Right lobe of liver (tissue), 6 donors: ENCODE results near the gene CHRD. TPM values are rescaled to one million over a fixed set of nuclear protein-coding genes. Genes with fewer than 3 reads are reported as not detected.

Source experiments
- ATAC-seq, 4 donors: fragments of 200-7000 bp; cut with Tn5 transposase; one replicate each; pipeline ENCODE4 v1.9.1; 2020; ENCODE audit warnings: mild to moderate bottlenecking in 4 of 4, moderate library complexity in 4 of 4
- DNase-seq, 3 donors: peaks; one replicate each; pipeline ENCODE4 v3.0.0-alpha.2; 2020
- H3K27ac ChIP-seq, 3 donors: fragments of 200-600 bp; one replicate each; pipeline ENCODE4 v1.8.0; 2022
- H3K27me3 ChIP-seq, 2 donors: fragments of 200-600 bp; one replicate each; pipeline ENCODE4 v1.8.0; 2022
- H3K36me3 ChIP-seq, 4 donors: fragments of 200-600 bp; sonication (generic) in 1 of 4; one replicate each; pipeline versions ENCODE4 v1.5.1 to v1.8.0; 2017 to 2022; ENCODE audit warnings: control low read depth in 1 of 4
- H3K4me1 ChIP-seq, 4 donors: fragments of 200-600 bp; sonication (generic) in 1 of 4; one replicate each; pipeline versions ENCODE4 v1.5.1 to v1.8.0; 2017 to 2022; ENCODE audit warnings: control low read depth in 1 of 4
- H3K4me3 ChIP-seq, 3 donors: fragments of 200-600 bp; one replicate each; pipeline ENCODE4 v1.8.0; 2022
- H3K9me3 ChIP-seq, 4 donors: fragments of 200-600 bp; sonication (generic) in 1 of 4; one replicate each; pipeline versions ENCODE4 v1.5.1 to v1.8.0; 2017 to 2022; ENCODE audit warnings: control low read depth in 1 of 4
- POLR2A ChIP-seq: fragments of 450-650 bp; IDR thresholded peaks from one replicate; pipeline ENCODE4 v1.6.1; 2017; ENCODE audit warnings: antibody characterized with exemption, mild to moderate bottlenecking
- WGBS: methylation state at CpG from one replicate; pipeline ENCODE4 v1.1.6; 2018; ENCODE audit warnings: low coverage, low lambda C conversion rate; ENCODE audit not compliant: insufficient coverage; ENCODE audit errors: missing lambda C conversion rate; 5-methylcytosine and 5-hydroxymethylcytosine counted together
- intact Hi-C, 2 donors: fragments of 100-400 bp; cut with DNase I; formaldehyde crosslinking; loops; one replicate each; pipeline versions ENCODE4 v1.11.2 to v1.14.1; 2022
- total RNA-seq, 6 experiments: library from RNA; depleted of rRNA in 2 of 6; stranded (reverse); fragments of >200 nt in 2 of 6; fragmentation: NEBNext Ultra II Directional in 3 of 6; extraction: Animal tissue kit (Norgen Biotek cat#: 25700) in 3 of 6; gene quantifications; one replicate each; pipeline versions ENCODE4 v1.1.0 to v1.2.4, GENCODE V29; 2016 to 2023
- TF ChIP-seq, protein P1 (sequence below), 4 donors: fragments of 200-600 bp in 3 of 4; fragments of 450-650 bp in 1 of 4; IDR thresholded peaks; one replicate each; pipeline versions ENCODE4 v1.5.1 to v1.8.0; 2016 to 2022; ENCODE audit warnings: antibody characterized with exemption in 4 of 4, mild to moderate bottlenecking in 2 of 4
- donor health status: DM: no; HTN: yes; CAD: no.
- donor health status: DM: no; HTN: no; CAD: no.
- donor health status: DM: no; HTN: no; CAD: no.
- donor health status: DM: no; HTN: yes; CAD: no.
- donor health status: DM: no; HTN: yes; CAD: no.

CHRD gene
- total RNA-seq, 6 experiments from 2014 or later, result 19.5 to 97.2 (median 64.8) TPM

DNA sequence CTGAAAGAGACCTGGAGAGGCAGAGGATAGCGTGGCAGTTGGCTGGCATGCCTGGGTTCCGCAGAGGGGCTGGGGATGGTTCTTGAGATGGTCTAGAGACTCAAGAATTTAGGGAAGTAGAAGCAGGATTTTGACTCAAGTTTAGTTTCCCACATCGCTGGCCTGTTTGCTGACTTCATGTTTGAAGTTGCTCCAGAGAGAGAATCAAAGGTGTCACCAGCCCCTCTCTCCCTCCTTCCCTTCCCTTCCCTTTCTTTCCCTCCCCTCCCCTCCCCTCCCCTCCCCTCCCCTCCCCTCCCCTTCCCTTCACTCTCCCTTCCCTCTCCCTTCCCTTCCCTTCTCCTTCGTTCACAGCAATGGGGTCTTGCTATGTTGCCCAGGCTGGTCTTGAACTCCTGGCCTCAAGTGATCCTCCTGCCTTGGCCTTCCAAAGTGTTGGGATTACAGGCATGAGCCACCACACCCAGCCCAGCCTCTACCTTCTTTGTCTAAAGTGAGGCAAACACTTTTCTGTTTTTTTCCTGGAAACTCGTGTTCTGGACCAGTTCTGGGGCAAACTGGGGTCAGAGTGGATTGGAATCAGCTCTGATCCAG is 10.2 kb downstream of the CHRD start:
- DNase-seq, result no peak
- peaks cover 0 to 18% (median 1%) of the 10 kb centered on the region in 4 donors for H3K36me3 ChIP-seq
- TF ChIP-seq, protein P1, sequence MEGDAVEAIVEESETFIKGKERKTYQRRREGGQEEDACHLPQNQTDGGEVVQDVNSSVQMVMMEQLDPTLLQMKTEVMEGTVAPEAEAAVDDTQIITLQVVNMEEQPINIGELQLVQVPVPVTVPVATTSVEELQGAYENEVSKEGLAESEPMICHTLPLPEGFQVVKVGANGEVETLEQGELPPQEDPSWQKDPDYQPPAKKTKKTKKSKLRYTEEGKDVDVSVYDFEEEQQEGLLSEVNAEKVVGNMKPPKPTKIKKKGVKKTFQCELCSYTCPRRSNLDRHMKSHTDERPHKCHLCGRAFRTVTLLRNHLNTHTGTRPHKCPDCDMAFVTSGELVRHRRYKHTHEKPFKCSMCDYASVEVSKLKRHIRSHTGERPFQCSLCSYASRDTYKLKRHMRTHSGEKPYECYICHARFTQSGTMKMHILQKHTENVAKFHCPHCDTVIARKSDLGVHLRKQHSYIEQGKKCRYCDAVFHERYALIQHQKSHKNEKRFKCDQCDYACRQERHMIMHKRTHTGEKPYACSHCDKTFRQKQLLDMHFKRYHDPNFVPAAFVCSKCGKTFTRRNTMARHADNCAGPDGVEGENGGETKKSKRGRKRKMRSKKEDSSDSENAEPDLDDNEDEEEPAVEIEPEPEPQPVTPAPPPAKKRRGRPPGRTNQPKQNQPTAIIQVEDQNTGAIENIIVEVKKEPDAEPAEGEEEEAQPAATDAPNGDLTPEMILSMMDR (IDR thresholded peaks at IDR 0.05), result no peak
- TF ChIP-seq POLR2A, result no peak
- intact Hi-C loops, result no loop called here
- no peaks in the 10 kb centered on the region for H3K4me1 ChIP-seq
- WGBS, result 74% methylated on average over 4 of the region's 5 CpGs
- H3K27ac ChIP-seq, result no peak overlapping the region
- H3K4me3 ChIP-seq, result no peak overlapping the region
- H3K27me3 ChIP-seq, result no peaks in the 10 kb centered on the region
- H3K9me3 ChIP-seq, result no peaks in the 10 kb centered on the region
- no peak for ATAC-seq

DNA sequence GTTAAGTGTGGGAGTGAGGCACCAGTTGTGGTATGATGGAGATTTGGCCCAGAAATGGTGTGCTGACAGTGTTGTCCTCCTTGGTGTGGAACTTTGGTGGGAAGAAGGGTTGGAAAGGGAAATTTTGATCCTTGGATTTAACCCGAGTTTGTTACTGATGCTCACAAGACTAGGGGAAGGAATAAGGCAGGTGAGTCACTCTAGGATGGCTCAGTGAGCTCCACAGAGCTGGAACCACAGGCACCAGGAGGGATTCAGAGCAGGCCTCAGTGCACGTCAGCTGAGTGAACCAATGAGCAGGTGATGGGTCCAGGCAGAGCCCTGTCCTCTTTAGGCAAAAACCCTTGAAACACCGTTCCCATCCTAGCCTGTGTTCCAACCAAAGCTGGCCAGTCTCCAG is 11.4 kb downstream of the CHRD start:
- no peak for TF ChIP-seq POLR2A
- no peaks in the 10 kb centered on the region for H3K27me3 ChIP-seq
- intact Hi-C loops, result no loop called here
- ATAC-seq, result no peak
- no peak overlapping the region for H3K27ac ChIP-seq
- no peak for DNase-seq
- no peak overlapping the region for H3K4me3 ChIP-seq
- 71% methylated on average over 1 of the region's 3 CpGs for WGBS
- peaks cover 0 to 11% (median 0%) of the 10 kb centered on the region in 4 donors for H3K36me3 ChIP-seq
- no peaks in the 10 kb centered on the region for H3K4me1 ChIP-seq
- H3K9me3 ChIP-seq, result no peaks in the 10 kb centered on the region

DNA sequence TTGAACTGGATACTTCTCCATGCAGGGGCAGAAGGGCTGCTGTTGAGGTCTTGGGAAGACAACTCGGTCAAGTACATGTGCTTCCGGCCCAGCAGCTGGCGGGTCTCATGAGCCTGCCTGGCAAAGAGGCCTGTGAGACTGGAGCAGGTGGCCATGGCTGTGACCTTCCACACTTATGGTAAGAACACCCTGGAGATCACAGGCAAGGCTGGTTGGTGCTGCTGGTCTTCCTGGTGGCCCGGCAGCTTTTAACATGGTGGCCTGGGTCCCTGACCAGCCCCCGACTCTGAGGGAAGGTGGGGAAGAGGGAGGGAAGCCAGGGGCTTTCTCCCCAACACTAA is 15.4 kb downstream of the CHRD start:
- Histone ChIP-seq H3K4me1 (no peaks in the 10 kb centered on the region), H3K36me3 (no peaks in the 10 kb centered on the region), H3K4me3 (no peak overlapping the region), H3K27ac (no peak overlapping the region), H3K9me3 (no peaks in the 10 kb centered on the region), H3K27me3 (no peaks in the 10 kb centered on the region)
- TF ChIP-seq, protein P1 (IDR thresholded peaks at IDR 0.05), result no peak
- no peak for TF ChIP-seq POLR2A
- ATAC-seq, result peak in 1 of 4 donors; percentile 28
- DNase-seq, result no peak
- intact Hi-C loops, result no loop called here
- 82% methylated on average over 4 of the region's 5 CpGs for WGBS

DNA sequence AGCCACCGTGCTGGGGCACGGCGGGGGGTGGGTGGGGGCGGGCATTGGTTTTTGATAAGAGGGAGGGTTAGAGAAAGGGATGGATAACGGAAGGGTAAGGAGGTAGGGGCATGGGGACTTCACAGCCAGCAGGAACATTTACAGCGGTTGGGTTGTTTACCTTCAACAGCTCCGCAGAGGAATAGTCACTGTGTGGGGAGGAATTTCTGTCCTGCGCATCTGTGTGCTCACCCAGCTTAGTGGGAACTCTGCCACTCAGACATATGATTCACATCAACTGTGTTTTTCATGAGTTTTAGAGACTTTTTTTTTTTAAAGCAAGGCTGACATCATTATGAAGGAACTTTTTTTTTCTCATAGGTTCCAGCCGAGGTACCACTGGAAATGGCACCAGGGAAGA is 19.6 kb downstream of the CHRD start:
- intact Hi-C loops, result no loop called here
- Histone ChIP-seq H3K4me3 (no peak overlapping the region), H3K27me3 (no peaks in the 10 kb centered on the region), H3K36me3 (no peaks in the 10 kb centered on the region), H3K4me1 (no peaks in the 10 kb centered on the region), H3K27ac (no peak overlapping the region), H3K9me3 (no peaks in the 10 kb centered on the region)
- 15% methylated on average over 8 of the region's 9 CpGs for WGBS
- ATAC-seq, result no peak
- no peak for DNase-seq
- no peak for TF ChIP-seq POLR2A
- TF ChIP-seq, protein P1 (IDR thresholded peaks at IDR 0.05), result no peak

DNA sequence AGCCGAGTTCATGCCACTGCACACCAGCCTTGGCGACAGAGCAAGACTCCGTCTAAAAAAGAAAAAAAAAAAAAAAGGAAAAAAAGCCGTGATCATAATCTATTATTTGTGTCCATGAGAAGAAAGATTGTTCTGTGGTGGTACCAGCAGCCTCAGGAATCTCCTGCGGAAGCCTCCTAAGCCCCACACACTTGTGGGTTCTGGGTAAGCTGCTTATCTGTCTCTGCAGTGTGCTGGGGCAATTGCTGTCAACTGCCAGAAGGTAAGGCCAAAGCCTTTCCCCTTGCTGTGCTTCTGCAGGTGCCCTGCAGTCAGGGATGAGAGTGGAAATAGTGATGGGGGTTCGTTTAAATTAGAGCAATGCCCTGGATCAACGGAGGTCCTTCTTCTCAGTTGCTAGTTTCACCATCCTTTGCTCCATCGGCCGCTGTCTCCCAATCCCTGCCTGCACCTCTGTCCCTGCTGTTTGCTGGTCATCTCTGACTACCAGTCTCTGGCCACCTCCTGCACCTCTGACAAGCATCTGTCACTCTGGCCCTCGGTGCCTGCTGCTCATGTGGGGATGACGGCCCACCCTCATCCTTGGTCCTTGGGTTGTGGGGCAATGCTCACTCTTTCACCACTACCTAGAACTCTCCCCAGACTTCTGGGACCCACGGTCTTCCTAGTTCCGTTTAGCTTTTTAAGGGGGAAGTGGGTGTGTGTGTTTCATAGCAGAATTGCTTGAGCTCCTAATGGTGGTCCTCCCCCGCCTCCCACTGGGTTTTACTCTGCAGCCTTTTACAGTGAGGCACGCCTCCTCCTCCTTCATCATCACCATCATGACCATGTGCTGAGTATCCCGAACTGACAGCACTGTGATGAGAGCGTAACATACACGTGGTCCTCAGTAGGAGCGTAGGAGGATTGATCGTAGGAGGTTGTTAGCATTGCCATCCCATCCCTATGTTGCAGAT is 25.5 kb downstream of the CHRD start:
- Histone ChIP-seq H3K4me3 (no peak overlapping the region), H3K27me3 (no peaks in the 10 kb centered on the region), H3K36me3 (no peaks in the 10 kb centered on the region), H3K9me3 (no peaks in the 10 kb centered on the region), H3K4me1 (no peaks in the 10 kb centered on the region), H3K27ac (no peak overlapping the region)
- intact Hi-C loops, result no loop called here
- WGBS, result 76% methylated on average over 14 of the region's 20 CpGs
- no peak for DNase-seq
- no peak for ATAC-seq
- no peak for TF ChIP-seq POLR2A
- TF ChIP-seq, protein P1 (IDR thresholded peaks at IDR 0.05), result no peak
